Suppressor macrophage treated with lipopolysaccharide for 1 hour (primary cell): ENCODE data around the gene PEX13.

Experiments used
- DNase-seq, 3 donors: peaks; one replicate each; pipeline ENCODE4 v3.0.0-alpha.2; 2020 to 2022

Gene PEX13

GRCh38 chr2:61085883-61086282 lies 68.4 kb downstream of the PEX13 start:
- no peak for DNase-seq

GRCh38 chr2:61089797-61090196 lies 72.3 kb downstream of the PEX13 start:
- no peak for DNase-seq

GRCh38 chr2:61090386-61090921 lies 72.9 kb downstream of the PEX13 start:
- DNase-seq = no peak

- DNase-seq = no peak
Observed at GRCh38 chr2:61091485-61091884, 74.0 kb downstream of the PEX13 start.

GRCh38 chr2:61096438-61096837 lies 78.9 kb downstream of the PEX13 start:
- DNase-seq = no peak

- DNase-seq = no peak
Observed at GRCh38 chr2:61100801-61101200, 83.3 kb downstream of the PEX13 start.
